H54 (cell line): Measurements from ENCODE around the gene CFAP74.
A peak's percentile ranks its signal among the peaks of the same experiment; 100 is the strongest.

Experiments used
- DNase-seq: peaks from one replicate; pipeline ENCODE4 v3.0.0; 2011; ENCODE audit warnings: low spot score, mixed read lengths; ENCODE audit not compliant: insufficient read length
- FAIRE-seq: peaks from 3 replicates; lab custom pipeline; 2011; peaks lifted over from hg19 to GRCh38; lab: Jason Lieb, UNC
- POLR2A ChIP-seq: IDR thresholded peaks from 2 replicates; pipeline ENCODE4 v1.6.1; 2011; ENCODE audit warnings: low read depth, mild to moderate bottlenecking, low read length

The CFAP74 gene

DNA sequence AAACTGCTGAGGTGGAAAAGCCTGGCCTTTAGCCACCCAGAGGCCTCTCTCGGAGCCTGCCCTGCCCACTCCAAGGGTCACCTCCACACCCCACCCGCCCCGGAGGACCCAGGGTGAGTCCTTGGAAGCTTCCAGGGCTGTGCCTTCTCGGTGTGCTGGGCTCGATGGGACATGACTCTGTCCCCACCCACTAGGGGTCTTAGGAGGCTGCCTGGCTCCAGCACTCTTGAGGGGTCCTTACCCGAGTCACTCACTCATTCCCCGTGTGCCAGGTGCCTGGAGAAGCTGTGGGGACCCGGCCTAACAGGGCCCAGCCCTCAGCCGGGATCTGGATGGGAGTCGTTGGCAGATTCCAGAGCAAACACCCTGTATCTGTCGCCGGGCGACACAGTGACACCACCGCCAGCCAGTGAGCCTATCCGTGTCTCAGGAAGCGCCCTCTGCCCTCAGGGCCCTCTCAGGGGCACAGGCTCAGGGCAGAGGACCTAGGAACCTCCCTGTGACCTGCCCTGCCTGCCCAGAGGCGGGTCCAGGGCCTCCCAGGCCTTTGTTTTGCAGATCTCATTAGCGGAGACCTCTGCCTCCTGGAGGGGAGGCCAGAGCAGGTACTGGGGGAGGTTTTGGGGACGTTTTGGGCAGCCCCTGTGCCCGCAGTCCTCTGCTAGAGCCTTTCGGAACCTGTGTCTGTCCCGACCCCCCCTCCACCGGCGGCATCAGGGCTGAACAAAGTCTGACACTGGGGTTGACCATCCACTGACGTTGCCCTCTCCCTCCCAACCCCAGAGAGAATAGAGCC is 43.6 kb upstream of the CFAP74 start:
- no peak for TF ChIP-seq POLR2A
- no peak for DNase-seq
- no peak for FAIRE-seq

GRCh38 chr1:2046174-2046917 is 42.8 kb upstream of the CFAP74 start:
- no peak for TF ChIP-seq POLR2A
- DNase-seq: peak; percentile 61
- no peak for FAIRE-seq

DNA sequence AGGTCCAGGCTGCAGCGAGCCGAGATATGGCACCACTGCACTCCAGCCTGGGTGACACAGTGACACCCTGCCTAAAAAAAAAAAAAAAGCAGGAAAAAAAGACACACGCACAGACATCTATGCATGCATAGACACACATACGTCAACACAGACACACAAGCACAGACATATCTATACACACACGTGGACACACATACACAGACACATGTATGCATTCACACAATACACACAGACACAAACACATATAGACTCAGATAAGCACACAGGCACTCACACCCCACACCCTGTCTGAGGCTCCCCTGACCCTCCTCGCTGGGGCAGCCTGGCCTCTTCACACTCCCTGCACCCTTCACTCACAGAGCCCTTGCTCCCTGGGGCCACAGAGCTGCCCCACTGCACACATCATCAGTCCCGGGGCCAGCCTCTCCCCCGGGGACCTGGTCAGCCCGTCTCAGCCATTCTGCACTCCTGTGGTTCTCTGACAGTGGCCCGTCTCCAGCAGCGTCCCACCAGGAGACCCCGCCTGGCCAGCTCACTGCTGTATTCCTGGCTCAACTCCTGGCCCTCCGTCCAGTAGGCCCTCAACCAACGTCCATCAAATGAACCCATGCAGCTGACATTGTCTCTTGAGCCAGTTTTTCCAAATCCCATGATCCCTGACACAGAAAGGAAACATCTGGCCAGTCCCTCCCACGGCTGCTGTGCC is 42.0 kb upstream of the CFAP74 start:
- FAIRE-seq: no peak
- no peak for TF ChIP-seq POLR2A
- no peak for DNase-seq

GRCh38 chr1:2044510-2045319 is 41.1 kb upstream of the CFAP74 start:
- DNase-seq: peak; percentile 78
- FAIRE-seq: no peak

DNA sequence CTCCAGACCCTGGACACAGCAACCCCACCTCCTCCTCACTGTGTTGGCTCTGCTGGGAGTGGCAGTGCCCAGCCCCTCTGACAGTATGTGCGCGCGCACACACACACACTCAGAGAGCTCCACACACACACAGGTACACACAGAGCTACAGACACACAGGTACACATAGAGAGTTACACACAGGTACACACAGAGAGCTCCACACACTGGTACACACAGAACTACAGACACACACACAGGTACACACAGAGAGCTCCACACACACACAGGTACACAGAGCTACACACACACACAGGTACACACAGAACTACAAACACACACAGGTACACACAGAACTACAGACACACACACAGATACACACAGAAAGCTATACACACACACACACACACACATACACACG is 40.3 kb upstream of the CFAP74 start:
- FAIRE-seq: no peak

More at GRCh38 chr1:2044510-2045319, 41.1 kb upstream of the CFAP74 start:
- TF ChIP-seq POLR2A: no peak

DNA sequence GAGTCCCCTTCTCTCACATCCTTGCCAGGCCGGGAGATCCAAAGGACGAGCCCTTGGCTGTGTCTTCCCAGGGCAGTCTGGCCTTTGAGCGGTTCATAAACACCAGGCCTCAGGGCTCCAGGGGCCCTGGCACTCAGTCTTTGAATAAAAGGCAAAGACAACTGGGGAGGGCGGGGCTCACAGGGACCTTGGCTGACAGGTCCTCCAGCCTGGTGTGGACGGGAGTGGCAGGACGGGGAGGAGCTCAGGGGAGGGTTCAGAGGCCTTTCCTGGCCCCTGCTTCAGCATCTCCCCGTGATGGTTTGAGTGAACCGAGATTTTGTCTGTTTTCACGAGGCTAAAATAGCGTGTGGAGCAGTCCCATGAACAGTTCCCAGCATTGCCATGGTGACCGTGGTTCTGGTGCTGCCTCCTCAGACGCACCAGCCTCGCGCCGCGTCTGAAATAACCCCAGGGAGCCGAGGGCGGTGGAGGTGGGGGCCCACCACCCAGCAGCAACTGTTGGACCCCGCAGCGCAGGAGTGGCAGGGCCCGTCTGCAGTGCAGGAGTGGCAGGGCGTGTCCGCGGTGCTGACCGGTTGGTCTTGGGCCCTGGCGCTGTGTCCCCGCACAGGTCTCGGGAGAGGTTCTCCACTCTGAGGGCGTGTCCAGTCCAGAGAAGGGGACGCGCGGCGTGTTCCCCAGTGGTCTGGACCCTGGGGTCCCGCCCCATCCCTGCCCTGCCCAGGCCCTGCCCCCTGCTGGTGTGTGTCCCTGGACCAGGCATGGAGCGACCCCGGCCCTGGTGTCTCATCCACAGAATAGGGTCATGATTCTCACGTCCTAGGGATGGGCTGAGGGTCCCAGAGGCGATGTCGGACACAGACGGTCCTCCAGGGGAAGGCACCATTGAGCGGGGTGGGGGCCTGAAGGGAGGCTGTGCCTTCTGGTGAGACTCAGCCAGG is 39.5 kb upstream of the CFAP74 start:
- no peak for TF ChIP-seq POLR2A
- no peak for DNase-seq
- FAIRE-seq: no peak

More for the DNA sequence above, 40.3 kb upstream of the CFAP74 start:
- no peak for DNase-seq
- no peak for TF ChIP-seq POLR2A

GRCh38 chr1:2041887-2042286 is 38.3 kb upstream of the CFAP74 start:
- FAIRE-seq (no peak), DNase-seq (no peak)
- no peak for TF ChIP-seq POLR2A

GRCh38 chr1:2041305-2041704 is 37.7 kb upstream of the CFAP74 start:
- TF ChIP-seq POLR2A: no peak
- DNase-seq (no peak), FAIRE-seq (no peak)

DNA sequence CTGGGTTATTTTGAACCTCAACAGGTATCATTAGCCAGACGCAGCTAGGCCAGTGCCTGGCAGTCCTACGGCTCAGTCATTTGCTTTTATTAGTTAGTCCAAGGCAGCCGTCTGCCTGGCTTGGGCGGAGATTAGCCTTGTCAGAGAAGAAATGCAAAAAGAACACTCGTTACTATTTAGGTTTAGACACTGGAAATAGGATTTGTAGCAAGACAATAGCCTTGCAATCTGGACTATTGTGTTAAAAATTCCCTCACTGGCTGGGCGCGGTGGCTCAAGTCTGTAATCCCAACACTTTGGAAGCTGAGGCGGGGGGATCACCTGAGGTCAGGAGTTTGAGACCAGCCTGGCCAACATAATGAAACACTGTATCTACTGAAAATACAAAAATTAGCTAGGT is 35.7 kb upstream of the CFAP74 start:
- DNase-seq (no peak), FAIRE-seq (no peak)
- no peak for TF ChIP-seq POLR2A

GRCh38 chr1:2038229-2038628 is 34.6 kb upstream of the CFAP74 start:
- FAIRE-seq (no peak), DNase-seq (no peak)
- no peak for TF ChIP-seq POLR2A

- FAIRE-seq: no peak
Observed at GRCh38 chr1:2037314-2037979, 33.9 kb upstream of the CFAP74 start.

DNA sequence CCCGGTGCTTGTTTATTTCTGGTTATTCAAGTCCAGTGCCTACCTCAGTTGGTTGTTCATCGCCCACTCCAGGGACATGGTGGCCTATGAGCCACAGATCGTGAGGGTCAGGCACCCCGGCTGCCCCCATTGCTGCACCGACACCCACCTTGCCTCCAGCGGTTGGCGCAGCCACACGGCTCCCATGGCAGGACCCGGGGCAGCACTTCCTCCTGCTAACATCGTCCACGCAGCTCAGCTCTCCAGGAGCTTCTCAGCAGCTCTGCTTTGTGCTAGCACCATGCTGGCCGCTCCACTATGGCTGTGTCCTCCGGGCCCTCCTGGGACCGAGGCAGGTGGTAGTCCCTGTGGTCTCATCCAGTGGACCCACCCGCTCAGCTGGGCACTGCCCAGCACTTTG is 32.7 kb upstream of the CFAP74 start:
- DNase-seq (no peak), FAIRE-seq (no peak)
- TF ChIP-seq POLR2A: no peak

More at GRCh38 chr1:2037314-2037979, 33.9 kb upstream of the CFAP74 start:
- no peak for TF ChIP-seq POLR2A
- no peak for DNase-seq
